Measurements from ENCODE around the gene OLFM3.

OLFM3 gene

DNA sequence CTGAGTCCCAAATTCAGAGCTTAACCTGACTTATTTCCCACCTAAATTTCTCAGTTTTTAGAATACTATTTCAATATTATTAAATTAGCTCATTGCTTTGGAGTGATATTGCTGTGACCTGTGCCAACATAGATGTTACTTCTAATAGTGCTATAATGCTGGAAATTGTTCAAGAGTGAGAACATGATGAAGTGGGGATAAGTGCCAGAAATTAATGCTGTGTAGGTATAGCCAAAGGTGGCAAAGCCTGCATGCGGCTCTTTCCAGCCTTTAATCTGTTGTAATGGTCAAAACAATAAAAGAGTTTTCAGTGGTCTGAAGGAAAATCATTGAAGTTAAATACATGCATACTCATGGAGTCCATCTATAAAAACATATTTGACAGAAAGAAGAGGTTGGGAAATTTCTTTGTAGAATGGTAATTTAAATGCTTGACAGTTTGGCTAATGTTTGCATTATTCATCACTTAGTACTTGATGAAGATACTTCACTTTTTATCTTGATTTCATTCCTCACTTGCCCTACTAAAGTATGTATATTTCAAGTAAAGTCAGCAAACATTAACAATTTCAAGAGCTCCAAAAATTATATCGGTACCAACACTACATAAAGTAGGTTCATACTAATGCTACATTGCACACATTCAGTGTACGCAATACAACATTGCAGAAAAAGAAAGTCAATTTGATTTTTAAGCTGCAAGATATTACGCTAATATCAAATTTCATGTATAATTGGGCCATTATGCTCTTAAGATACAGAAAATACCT lies 82.1 kb downstream of the OLFM3 start:
- Histone ChIP-seq H3K27ac (ENCODE audit: low read depth, low read length, severe bottlenecking) (no peak overlapping the region), H3K9me3 (ENCODE audit: control insufficient read depth, low read length) (no peaks in the 10 kb centered on the region), H3K36me3 (ENCODE audit: control insufficient read depth, insufficient read depth, low read length) (no peaks in the 10 kb centered on the region), H3K4me1 (ENCODE audit: control insufficient read depth, insufficient read depth, low read length, poor library complexity, severe bottlenecking) (no peaks in the 10 kb centered on the region), H3K4me3 (ENCODE audit: extremely low read depth, insufficient read depth, low read length, poor library complexity, severe bottlenecking) (no peak overlapping the region)
- no CpG with 5 or more reads among the region's 4 CpGs for WGBS, 2 experiments (ENCODE audit: insufficient coverage in 2 of 2)

DNA sequence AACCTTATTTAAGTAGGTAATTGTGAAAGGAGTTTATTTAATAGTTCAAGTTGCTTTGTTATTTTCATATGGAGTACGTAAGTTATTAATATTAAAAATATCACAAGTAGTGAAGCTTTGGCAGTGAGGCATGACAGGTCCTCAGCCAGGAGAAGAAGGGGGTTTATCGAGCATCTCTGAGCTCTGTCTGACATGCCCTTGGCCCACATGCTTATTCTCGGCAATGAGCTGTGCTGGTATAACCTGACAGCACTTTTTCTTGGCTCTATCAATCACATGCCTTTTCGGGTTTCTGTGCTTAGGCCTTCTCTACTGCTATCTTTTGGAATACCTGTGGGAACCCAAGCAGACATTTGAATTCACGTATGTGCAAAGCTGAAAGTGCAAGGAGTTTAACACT lies 84.8 kb downstream of the OLFM3 start:
- Histone ChIP-seq H3K9me3 (ENCODE audit: control insufficient read depth, low read length) (no peaks in the 10 kb centered on the region), H3K4me1 (ENCODE audit: control insufficient read depth, insufficient read depth, low read length, poor library complexity, severe bottlenecking) (no peaks in the 10 kb centered on the region), H3K36me3 (ENCODE audit: control insufficient read depth, insufficient read depth, low read length) (no peaks in the 10 kb centered on the region), H3K4me3 (ENCODE audit: extremely low read depth, insufficient read depth, low read length, poor library complexity, severe bottlenecking) (no peak overlapping the region), H3K27ac (ENCODE audit: low read depth, low read length, severe bottlenecking) (no peak overlapping the region)
- WGBS, 2 experiments (ENCODE audit: insufficient coverage in 2 of 2): 83 to 94% methylated on average over 3 of the region's 5 CpGs

DNA sequence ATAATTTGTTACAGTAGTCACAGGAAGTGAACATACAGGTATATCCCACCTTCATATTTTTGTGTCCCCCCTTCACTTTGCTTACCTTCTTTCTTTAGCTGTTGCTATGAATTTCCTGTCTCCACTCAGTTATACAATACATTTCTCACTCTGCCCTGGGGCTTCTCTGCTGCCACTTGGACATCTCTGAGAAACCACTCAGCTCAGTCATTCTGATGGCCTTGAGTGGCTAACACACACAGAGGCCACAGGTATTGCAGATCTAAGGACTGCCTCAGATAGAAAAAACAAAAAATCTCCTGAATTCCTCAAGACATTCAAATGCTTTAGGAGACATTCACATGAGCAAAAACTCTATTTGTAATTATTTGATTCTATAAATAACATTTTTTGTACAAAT lies 87.7 kb downstream of the OLFM3 start:
- no peaks in the 10 kb centered on the region for H3K9me3 ChIP-seq (ENCODE audit: control insufficient read depth, low read length)
- no peaks in the 10 kb centered on the region for H3K4me1 ChIP-seq (ENCODE audit: control insufficient read depth, insufficient read depth, low read length, poor library complexity, severe bottlenecking)
- no peak overlapping the region for H3K27ac ChIP-seq (ENCODE audit: low read depth, low read length, severe bottlenecking)
- H3K36me3 ChIP-seq (ENCODE audit: control insufficient read depth, insufficient read depth, low read length): no peaks in the 10 kb centered on the region
- H3K4me3 ChIP-seq (ENCODE audit: extremely low read depth, insufficient read depth, low read length, poor library complexity, severe bottlenecking): no peak overlapping the region

DNA sequence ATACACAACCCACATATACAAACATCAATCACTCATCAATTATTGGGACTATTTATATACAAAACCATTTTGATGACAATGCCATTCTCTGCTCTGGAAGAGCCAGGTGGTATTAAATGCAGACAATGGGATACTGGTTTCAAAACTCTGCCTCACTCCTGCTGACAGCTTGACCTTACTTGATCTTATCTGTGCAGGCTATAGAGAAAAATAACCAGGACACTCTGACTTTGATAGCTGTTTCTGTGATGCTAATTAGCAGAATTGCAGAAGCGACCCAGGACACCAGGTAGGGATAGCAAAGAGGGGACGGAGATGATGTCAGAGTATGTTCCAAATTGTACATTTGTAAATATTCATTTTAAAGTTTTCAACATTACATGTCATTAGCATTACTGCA lies 89.5 kb downstream of the OLFM3 start:
- 60% methylated on average over 1 of the region's 2 CpGs; no CpG with 5 or more reads in 1 of the 2 experiments for WGBS, 2 experiments (ENCODE audit: insufficient coverage in 2 of 2)
- Histone ChIP-seq H3K4me1 (ENCODE audit: control insufficient read depth, insufficient read depth, low read length, poor library complexity, severe bottlenecking) (no peaks in the 10 kb centered on the region), H3K4me3 (ENCODE audit: extremely low read depth, insufficient read depth, low read length, poor library complexity, severe bottlenecking) (no peak overlapping the region), H3K27ac (ENCODE audit: low read depth, low read length, severe bottlenecking) (no peak overlapping the region), H3K9me3 (ENCODE audit: control insufficient read depth, low read length) (no peaks in the 10 kb centered on the region), H3K36me3 (ENCODE audit: control insufficient read depth, insufficient read depth, low read length) (no peaks in the 10 kb centered on the region)

DNA sequence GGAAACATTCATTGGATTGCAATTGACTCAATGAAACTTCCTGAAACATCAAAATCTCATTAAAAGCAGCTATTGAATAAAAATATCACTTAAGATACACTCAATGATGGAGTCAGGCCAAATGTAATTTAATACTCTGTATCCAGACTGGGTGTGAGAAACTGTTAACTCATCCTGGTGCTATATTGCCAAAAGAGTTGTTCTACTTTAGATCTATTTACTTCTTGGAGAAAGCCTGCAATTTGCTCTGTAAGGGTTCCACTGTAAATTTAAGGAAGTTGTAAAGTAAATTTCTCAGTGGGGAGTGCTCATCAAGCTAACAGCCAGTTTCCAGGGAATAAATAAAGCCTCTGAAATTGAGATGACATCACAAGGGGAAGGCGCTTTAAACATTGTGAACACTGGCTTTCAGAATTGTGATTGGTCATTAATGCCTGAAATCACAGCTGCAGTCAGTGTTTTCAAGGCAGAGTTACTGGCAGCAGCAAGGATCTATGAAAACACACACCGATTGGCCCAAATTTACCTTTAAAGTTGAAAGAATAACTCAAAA lies 91.4 kb downstream of the OLFM3 start:
- H3K4me3 ChIP-seq (ENCODE audit: extremely low read depth, insufficient read depth, low read length, poor library complexity, severe bottlenecking): no peak overlapping the region
- H3K4me1 ChIP-seq (ENCODE audit: control insufficient read depth, insufficient read depth, low read length, poor library complexity, severe bottlenecking): no peaks in the 10 kb centered on the region
- no peak overlapping the region for H3K27ac ChIP-seq (ENCODE audit: low read depth, low read length, severe bottlenecking)
- 82 to 92% methylated on average over 1 to 2 of the region's 2 CpGs for WGBS, 2 experiments (ENCODE audit: insufficient coverage in 2 of 2)
- no peaks in the 10 kb centered on the region for H3K9me3 ChIP-seq (ENCODE audit: control insufficient read depth, low read length)
- H3K36me3 ChIP-seq (ENCODE audit: control insufficient read depth, insufficient read depth, low read length): no peaks in the 10 kb centered on the region

DNA sequence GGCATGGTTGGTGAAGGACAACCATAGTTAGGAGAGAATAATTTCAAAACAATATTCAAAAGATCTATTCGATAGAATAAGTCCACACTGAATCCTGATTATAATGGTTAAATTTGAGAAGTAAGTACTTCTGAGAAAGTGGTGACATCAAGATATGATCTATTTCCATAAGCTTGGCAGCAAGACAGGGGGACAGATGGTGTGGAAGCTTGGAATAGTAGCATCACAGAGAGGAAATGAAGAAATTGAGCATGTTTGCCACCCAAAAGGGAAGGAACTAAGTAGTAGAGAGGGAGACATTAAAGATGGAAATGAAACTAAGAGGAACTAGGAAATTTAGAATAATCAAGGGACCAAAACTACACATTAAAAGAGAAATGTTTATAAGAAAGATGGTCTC lies 94.5 kb downstream of the OLFM3 start:
- Histone ChIP-seq H3K27ac (ENCODE audit: low read depth, low read length, severe bottlenecking) (no peak overlapping the region), H3K4me1 (ENCODE audit: control insufficient read depth, insufficient read depth, low read length, poor library complexity, severe bottlenecking) (no peaks in the 10 kb centered on the region)
- WGBS, 2 experiments (ENCODE audit: insufficient coverage in 2 of 2): no CpG with 5 or more reads among the region's 1 CpG

DNA sequence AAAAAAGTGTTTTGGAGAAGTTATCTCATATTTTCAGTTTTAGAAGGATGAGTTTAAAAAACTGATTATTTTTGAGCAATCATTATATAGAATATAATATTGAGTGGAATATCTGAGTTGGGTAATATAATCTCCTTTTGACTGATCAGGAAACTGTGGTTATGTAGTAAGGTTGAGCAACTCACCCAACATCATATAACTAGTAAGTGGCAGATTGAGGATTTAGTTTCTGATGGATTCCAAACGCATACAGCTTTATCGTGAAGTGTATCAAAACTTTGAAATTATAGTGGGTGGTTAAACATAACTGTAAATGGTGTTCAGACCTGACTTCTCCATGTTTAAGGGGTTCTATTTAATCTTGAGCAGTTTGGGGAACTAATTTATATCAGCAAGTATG lies 98.6 kb downstream of the OLFM3 start:
- H3K9me3 ChIP-seq (ENCODE audit: control insufficient read depth, low read length): no peaks in the 10 kb centered on the region
- no peak overlapping the region for H3K27ac ChIP-seq (ENCODE audit: low read depth, low read length, severe bottlenecking)
- H3K4me1 ChIP-seq (ENCODE audit: control insufficient read depth, insufficient read depth, low read length, poor library complexity, severe bottlenecking): no peaks in the 10 kb centered on the region
- 100% methylated on average over 2 of the region's 2 CpGs; no CpG with 5 or more reads in 1 of the 2 experiments for WGBS, 2 experiments (ENCODE audit: insufficient coverage in 2 of 2)
- no peaks in the 10 kb centered on the region for H3K36me3 ChIP-seq (ENCODE audit: control insufficient read depth, insufficient read depth, low read length)
- H3K4me3 ChIP-seq (ENCODE audit: extremely low read depth, insufficient read depth, low read length, poor library complexity, severe bottlenecking): no peak overlapping the region

More for the DNA sequence above, 94.5 kb downstream of the OLFM3 start:
- Histone ChIP-seq H3K36me3 (ENCODE audit: control insufficient read depth, insufficient read depth, low read length) (no peaks in the 10 kb centered on the region), H3K9me3 (ENCODE audit: control insufficient read depth, low read length) (no peaks in the 10 kb centered on the region), H3K4me3 (ENCODE audit: extremely low read depth, insufficient read depth, low read length, poor library complexity, severe bottlenecking) (no peak overlapping the region)

DNA sequence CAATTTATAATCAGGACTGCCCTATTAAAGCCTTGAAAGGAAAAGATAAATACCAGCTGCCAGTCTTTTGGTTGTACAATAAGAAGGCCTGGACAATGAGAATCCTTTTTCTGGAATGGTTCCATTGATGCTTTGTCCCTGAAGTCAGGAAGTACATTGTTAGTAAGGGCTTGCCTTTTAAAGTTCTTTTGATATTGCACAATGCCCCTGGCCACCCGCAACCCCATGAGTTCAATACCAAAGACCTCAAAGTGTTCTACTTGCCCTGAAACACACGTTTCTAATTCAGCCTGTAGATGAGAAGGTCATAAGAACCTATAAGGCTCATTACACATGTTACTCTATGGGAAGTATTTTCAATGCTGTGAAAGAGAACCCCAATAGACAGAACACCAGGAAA lies 112.1 kb downstream of the OLFM3 start:
- H3K4me1 ChIP-seq (ENCODE audit: control insufficient read depth, insufficient read depth, low read length, poor library complexity, severe bottlenecking): no peaks in the 10 kb centered on the region
- no peak overlapping the region for H3K27ac ChIP-seq (ENCODE audit: low read depth, low read length, severe bottlenecking)
- no peaks in the 10 kb centered on the region for H3K9me3 ChIP-seq (ENCODE audit: control insufficient read depth, low read length)
- WGBS, 2 experiments (ENCODE audit: insufficient coverage in 2 of 2): no CpG with 5 or more reads among the region's 2 CpGs
- H3K4me3 ChIP-seq (ENCODE audit: extremely low read depth, insufficient read depth, low read length, poor library complexity, severe bottlenecking): no peak overlapping the region
- H3K36me3 ChIP-seq (ENCODE audit: control insufficient read depth, insufficient read depth, low read length): no peaks in the 10 kb centered on the region

DNA sequence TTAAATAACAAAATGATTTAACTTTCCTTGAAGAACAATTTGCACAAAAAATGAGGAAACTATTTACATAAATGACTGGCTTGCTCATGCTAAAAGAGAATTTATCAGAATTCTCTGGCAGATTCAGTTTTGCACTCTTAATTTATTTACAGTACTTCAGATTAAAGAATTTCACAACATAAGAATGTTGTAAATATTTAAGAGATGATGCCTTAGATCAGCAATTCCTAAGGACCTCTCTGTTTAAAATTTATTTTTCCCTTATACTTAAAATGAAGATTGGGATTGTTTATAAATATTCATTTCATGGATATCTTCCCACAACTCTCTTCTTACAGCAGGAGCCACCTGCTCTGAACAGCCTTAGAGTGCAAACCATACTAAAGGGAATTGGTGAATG lies 120.8 kb downstream of the OLFM3 start:
- no peaks in the 10 kb centered on the region for H3K4me1 ChIP-seq (ENCODE audit: control insufficient read depth, insufficient read depth, low read length, poor library complexity, severe bottlenecking)
- no peaks in the 10 kb centered on the region for H3K36me3 ChIP-seq (ENCODE audit: control insufficient read depth, insufficient read depth, low read length)
- no peak overlapping the region for H3K4me3 ChIP-seq (ENCODE audit: extremely low read depth, insufficient read depth, low read length, poor library complexity, severe bottlenecking)
- H3K9me3 ChIP-seq (ENCODE audit: control insufficient read depth, low read length): no peaks in the 10 kb centered on the region
- H3K27ac ChIP-seq (ENCODE audit: low read depth, low read length, severe bottlenecking): no peak overlapping the region

DNA sequence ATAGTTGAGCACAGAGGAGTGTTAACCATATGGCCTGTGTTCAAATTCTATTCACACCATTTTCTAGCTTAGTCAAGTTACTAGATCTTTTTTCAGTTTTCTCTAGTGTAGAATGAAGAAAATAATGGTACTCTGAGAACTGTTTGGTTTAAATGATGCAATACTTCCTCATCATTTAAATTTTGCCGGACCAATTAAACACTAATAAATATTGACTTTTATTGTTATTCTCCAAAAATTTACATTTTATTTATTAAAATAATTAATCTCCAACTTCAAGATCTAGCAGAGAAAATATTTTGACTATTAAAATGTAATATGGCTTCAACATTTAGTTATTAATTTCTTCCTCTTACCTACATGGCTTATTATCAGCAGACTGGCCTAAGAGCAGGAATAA lies 123.1 kb downstream of the OLFM3 start:
- no peaks in the 10 kb centered on the region for H3K4me1 ChIP-seq (ENCODE audit: control insufficient read depth, insufficient read depth, low read length, poor library complexity, severe bottlenecking)
- no CpG with 5 or more reads among the region's 1 CpG for WGBS, 2 experiments (ENCODE audit: insufficient coverage in 2 of 2)
- no peak overlapping the region for H3K27ac ChIP-seq (ENCODE audit: low read depth, low read length, severe bottlenecking)
- no peaks in the 10 kb centered on the region for H3K36me3 ChIP-seq (ENCODE audit: control insufficient read depth, insufficient read depth, low read length)
- no peak overlapping the region for H3K4me3 ChIP-seq (ENCODE audit: extremely low read depth, insufficient read depth, low read length, poor library complexity, severe bottlenecking)
- no peaks in the 10 kb centered on the region for H3K9me3 ChIP-seq (ENCODE audit: control insufficient read depth, low read length)

DNA sequence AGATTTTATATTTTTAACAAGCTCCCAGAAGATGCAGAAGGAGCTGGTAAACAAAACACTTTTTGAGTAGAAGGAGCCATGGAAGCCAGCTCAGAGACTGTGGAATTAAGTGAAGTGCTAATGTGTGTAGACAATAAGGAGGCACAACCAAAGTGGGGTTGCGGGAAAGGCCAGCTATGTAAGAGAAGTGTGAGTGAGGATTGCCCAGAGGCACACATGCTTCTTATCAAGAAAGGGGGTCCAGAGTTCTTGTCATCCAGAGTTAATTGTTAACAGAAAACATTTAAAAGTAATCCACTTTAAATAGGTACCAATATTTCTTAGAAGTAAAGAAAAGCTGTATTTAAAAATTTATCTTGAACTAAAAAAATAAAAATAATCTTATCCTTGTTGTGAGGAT lies 136.8 kb downstream of the OLFM3 start:
- no CpG with 5 or more reads among the region's 1 CpG for WGBS, 2 experiments (ENCODE audit: insufficient coverage in 2 of 2)
- H3K4me1 ChIP-seq (ENCODE audit: control insufficient read depth, insufficient read depth, low read length, poor library complexity, severe bottlenecking): no peaks in the 10 kb centered on the region
- H3K36me3 ChIP-seq (ENCODE audit: control insufficient read depth, insufficient read depth, low read length): no peaks in the 10 kb centered on the region
- H3K27ac ChIP-seq (ENCODE audit: low read depth, low read length, severe bottlenecking): no peak overlapping the region
- no peak overlapping the region for H3K4me3 ChIP-seq (ENCODE audit: extremely low read depth, insufficient read depth, low read length, poor library complexity, severe bottlenecking)
- no peaks in the 10 kb centered on the region for H3K9me3 ChIP-seq (ENCODE audit: control insufficient read depth, low read length)

All from mesodermal cell (in vitro differentiated cells).